GM08714 (cell line): ENCODE data around the gene ARMS2.

Experiments
- H3K4me3 ChIP-seq: fragments of 200-500 bp; sonication (Bioruptor generic); 2 replicates; pipeline ENCODE4 v1.5.1; 2014; ENCODE audit warnings: mild to moderate bottlenecking, low read length, inconsistent platforms
- ZNF274 ChIP-seq: IDR thresholded peaks from 2 replicates; pipeline ENCODE4 v1.6.1; 2012; ENCODE audit warnings: mild to moderate bottlenecking, low read depth, low read length

Gene ARMS2

GRCh38 chr10:122490268-122490667 lies 35.8 kb downstream of the ARMS2 start:
- no peak overlapping the region for H3K4me3 ChIP-seq
- TF ChIP-seq ZNF274: no peak

- no peak for TF ChIP-seq ZNF274
Observed at GRCh38 chr10:122490786-122491680, 36.6 kb downstream of the ARMS2 start.

GRCh38 chr10:122492006-122492405 lies 37.6 kb downstream of the ARMS2 start:
- no peak overlapping the region for H3K4me3 ChIP-seq
- no peak for TF ChIP-seq ZNF274

More at GRCh38 chr10:122490786-122491680, 36.6 kb downstream of the ARMS2 start:
- H3K4me3 ChIP-seq: no peak overlapping the region

GRCh38 chr10:122492999-122493481 lies 38.6 kb downstream of the ARMS2 start:
- no peak overlapping the region for H3K4me3 ChIP-seq
- no peak for TF ChIP-seq ZNF274

- no peak for TF ChIP-seq ZNF274
Observed at GRCh38 chr10:122493761-122494160, 39.3 kb downstream of the ARMS2 start.

GRCh38 chr10:122494173-122494820 lies 39.8 kb downstream of the ARMS2 start:
- TF ChIP-seq ZNF274: no peak

More at GRCh38 chr10:122493761-122494160, 39.3 kb downstream of the ARMS2 start:
- H3K4me3 ChIP-seq: no peak overlapping the region

GRCh38 chr10:122494833-122495232 lies 40.4 kb downstream of the ARMS2 start:
- no peak overlapping the region for H3K4me3 ChIP-seq

More at GRCh38 chr10:122494173-122494820, 39.8 kb downstream of the ARMS2 start:
- H3K4me3 ChIP-seq: no peak overlapping the region

GRCh38 chr10:122495406-122496340 lies 41.2 kb downstream of the ARMS2 start:
- TF ChIP-seq ZNF274: no peak
- no peak overlapping the region for H3K4me3 ChIP-seq

More at GRCh38 chr10:122494833-122495232, 40.4 kb downstream of the ARMS2 start:
- no peak for TF ChIP-seq ZNF274

- no peak overlapping the region for H3K4me3 ChIP-seq
- TF ChIP-seq ZNF274: no peak
Observed at GRCh38 chr10:122497241-122497640, 42.8 kb downstream of the ARMS2 start.

- TF ChIP-seq ZNF274: no peak
- no peak overlapping the region for H3K4me3 ChIP-seq
Observed at GRCh38 chr10:122498521-122498920, 44.1 kb downstream of the ARMS2 start.

GRCh38 chr10:122499012-122499411 lies 44.6 kb downstream of the ARMS2 start:
- TF ChIP-seq ZNF274: no peak
- H3K4me3 ChIP-seq: no peak overlapping the region

GRCh38 chr10:122499491-122499941 lies 45.1 kb downstream of the ARMS2 start:
- no peak overlapping the region for H3K4me3 ChIP-seq
- no peak for TF ChIP-seq ZNF274

GRCh38 chr10:122500194-122500593 lies 45.7 kb downstream of the ARMS2 start:
- no peak overlapping the region for H3K4me3 ChIP-seq
- TF ChIP-seq ZNF274: no peak

GRCh38 chr10:122500726-122501125 lies 46.3 kb downstream of the ARMS2 start:
- H3K4me3 ChIP-seq: no peak overlapping the region
- TF ChIP-seq ZNF274: no peak
